ENCODE data around the gene CRYM. TPM values are rescaled to one million over a fixed set of nuclear protein-coding genes. Genes with fewer than 3 reads are reported as not detected.

Gene CRYM
- total RNA-seq, 2 experiments from 2014 or later, result not detected

DNA sequence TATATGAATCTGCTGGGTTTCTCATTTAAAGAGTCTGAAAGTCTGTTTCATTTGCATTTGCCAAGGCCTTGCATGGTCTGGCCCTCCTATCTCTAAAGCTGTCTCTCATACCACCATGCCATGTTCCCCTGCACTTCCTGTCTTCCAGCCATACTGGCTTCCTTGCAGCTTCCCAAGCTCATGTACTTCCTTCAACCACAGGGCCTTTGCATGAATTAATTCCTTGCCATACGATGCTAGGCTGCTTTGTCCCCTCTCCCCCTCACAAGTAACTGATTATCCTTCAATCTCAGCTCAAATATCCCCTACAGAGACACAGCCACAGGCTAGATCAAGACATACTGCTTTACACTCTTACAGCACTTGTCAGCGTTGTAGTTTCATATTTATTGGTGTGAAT lies 5.8 kb downstream of the CRYM start:
- ChIA-PET CTCF (no interaction called here), POLR2A (interaction anchor here (0.6 kb wide), 1 partner anchor 91 kb away, joined by 3 read pairs; no protein-coding TSS in a partner anchor)
- intact Hi-C loops (cut with micrococcal nuclease), result no loop called here
- H3K4me1 Mint-ChIP-seq (ENCODE audit: low read depth), result no peaks in the 10 kb centered on the region
- H3K27me3 Mint-ChIP-seq, result peaks cover 27% of the 10 kb centered on the region
- no peaks in the 10 kb centered on the region for H3K36me3 Mint-ChIP-seq (ENCODE audit: low read depth)
- no peak overlapping the region for H3K27ac Mint-ChIP-seq
- no peak overlapping the region for H3K4me3 Mint-ChIP-seq
- H3K9me3 Mint-ChIP-seq, result no peaks in the 10 kb centered on the region
- DNase-seq (no peak), ATAC-seq (no peak)
- TF ChIP-seq, protein P1, sequence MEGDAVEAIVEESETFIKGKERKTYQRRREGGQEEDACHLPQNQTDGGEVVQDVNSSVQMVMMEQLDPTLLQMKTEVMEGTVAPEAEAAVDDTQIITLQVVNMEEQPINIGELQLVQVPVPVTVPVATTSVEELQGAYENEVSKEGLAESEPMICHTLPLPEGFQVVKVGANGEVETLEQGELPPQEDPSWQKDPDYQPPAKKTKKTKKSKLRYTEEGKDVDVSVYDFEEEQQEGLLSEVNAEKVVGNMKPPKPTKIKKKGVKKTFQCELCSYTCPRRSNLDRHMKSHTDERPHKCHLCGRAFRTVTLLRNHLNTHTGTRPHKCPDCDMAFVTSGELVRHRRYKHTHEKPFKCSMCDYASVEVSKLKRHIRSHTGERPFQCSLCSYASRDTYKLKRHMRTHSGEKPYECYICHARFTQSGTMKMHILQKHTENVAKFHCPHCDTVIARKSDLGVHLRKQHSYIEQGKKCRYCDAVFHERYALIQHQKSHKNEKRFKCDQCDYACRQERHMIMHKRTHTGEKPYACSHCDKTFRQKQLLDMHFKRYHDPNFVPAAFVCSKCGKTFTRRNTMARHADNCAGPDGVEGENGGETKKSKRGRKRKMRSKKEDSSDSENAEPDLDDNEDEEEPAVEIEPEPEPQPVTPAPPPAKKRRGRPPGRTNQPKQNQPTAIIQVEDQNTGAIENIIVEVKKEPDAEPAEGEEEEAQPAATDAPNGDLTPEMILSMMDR (IDR thresholded peaks at IDR 0.05), result no peak

DNA sequence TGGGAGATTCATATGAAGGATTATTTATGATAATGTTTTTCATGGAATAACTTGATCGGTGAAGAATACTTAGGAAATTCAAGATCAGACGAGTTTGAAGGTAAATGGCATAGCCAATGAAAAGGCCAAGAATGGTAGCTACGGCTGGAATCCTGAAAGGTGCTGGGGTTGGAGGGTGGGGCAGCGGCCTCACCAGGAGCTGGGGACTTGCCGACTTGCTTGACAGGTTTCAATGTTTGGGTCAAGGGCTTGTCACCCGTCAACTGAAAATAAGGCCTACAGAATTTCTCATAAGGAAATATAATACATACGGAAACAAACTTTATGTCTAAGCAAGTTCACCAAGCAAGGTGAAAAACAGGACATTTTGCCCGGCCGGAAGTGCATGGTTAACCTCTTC lies 9.9 kb downstream of the CRYM start:
- ATAC-seq, result no peak
- Mint-ChIP-seq H3K27ac (no peak overlapping the region), H3K4me1 (ENCODE audit: low read depth) (no peaks in the 10 kb centered on the region), H3K36me3 (ENCODE audit: low read depth) (no peaks in the 10 kb centered on the region), H3K4me3 (no peak overlapping the region), H3K27me3 (peaks cover 6% of the 10 kb centered on the region), H3K9me3 (no peaks in the 10 kb centered on the region)
- DNase-seq, result no peak
- intact Hi-C loops (cut with micrococcal nuclease), result no loop called here
- CTCF ChIA-PET, result no interaction called here
- TF ChIP-seq, protein P1 (IDR thresholded peaks at IDR 0.05), result no peak
- POLR2A ChIA-PET, result no interaction called here

DNA sequence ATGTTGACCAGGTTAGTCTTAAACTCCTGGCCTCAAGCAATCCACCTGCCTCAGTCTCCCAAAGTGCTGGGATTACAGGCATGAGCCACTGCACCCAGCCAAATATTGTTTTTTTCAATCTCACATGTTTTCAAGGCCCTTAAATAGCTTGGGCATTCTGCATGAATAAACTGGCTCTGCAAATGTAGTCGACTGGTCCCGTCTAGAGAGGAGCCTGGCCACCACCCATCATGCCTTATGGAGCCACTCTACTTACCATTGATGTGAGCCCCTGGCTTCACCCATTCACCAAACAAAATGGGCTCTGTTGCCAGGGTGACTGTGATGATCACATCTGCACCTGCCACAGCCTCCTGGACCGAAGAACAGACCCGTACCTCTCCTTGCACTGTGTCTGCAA lies 10.8 kb downstream of the CRYM start:
- no peak for ATAC-seq
- H3K4me1 Mint-ChIP-seq (ENCODE audit: low read depth), result no peaks in the 10 kb centered on the region
- H3K4me3 Mint-ChIP-seq, result no peak overlapping the region
- intact Hi-C loops (cut with micrococcal nuclease), result no loop called here
- no peak for DNase-seq
- POLR2A ChIA-PET, result no interaction called here
- no peaks in the 10 kb centered on the region for H3K36me3 Mint-ChIP-seq (ENCODE audit: low read depth)
- peaks cover 2% of the 10 kb centered on the region for H3K27me3 Mint-ChIP-seq
- H3K9me3 Mint-ChIP-seq, result no peaks in the 10 kb centered on the region
- TF ChIP-seq, protein P1 (IDR thresholded peaks at IDR 0.05), result no peak
- H3K27ac Mint-ChIP-seq, result no peak overlapping the region
- CTCF ChIA-PET, result interaction anchor here (1.1 kb wide), 1 partner anchor 28 kb away, joined by 4 read pairs; no protein-coding TSS in a partner anchor

DNA sequence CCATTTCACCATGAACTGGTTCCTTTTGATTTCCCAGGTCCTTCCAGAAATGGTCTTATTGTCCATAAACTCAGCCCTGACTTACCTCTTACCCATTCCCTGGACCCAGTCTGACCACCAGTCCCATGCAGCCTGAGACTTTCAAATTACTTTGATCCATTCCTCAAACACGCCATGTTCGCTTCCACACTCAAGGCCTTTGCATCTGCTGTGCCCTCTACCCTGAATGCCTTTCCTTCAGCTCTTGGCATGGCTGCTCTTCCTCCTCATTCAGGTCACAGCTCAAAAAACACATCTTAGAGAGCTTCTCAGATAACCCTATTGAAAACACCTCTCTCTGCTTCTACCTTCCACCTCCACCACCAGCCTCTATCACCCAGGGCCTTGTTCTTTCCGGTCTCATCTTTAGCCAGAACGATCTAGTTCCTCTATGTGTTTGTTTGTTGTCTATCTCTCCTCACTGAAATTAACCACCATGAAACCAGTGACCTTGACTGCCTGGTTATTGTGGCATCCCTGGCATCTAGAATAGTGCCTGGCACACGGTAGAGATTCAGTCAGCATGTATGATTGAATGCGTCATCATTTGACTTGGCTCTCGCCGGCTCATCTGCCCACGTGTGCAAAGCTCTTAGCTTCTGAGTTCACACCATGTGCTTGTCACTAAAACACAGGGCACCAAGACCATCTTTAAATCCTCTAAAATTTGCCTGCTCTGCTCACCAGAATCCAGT lies 12.8 kb downstream of the CRYM start:
- POLR2A ChIA-PET, result no interaction called here
- ATAC-seq, result no peak

DNA sequence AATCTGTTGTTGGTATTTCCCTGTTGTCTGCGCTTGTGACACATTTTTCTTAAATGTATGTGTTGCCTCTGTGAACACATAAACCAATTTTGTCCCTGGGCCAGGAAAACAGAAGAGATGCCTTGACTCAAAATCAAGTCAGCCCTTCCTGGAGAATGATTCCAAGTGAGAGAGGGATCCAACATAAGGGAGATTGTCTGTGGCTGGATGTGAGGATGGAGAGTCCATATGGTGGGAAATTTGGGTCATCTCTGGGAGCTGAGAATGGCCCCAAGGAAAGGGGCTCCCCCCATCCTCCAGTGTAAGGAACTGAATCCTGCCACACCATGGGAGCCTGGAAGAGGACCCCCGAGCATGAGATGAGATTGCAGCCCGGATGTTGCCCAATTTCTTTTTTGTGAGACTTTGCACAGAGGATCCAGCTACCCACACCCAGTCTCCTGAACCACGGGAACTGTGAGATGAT lies 13.5 kb downstream of the CRYM start:
- DNase-seq (no peak), ATAC-seq (no peak)
- POLR2A ChIA-PET, result interaction anchor here (0.6 kb wide), 1 partner anchor 18 kb away, joined by 4 read pairs; no protein-coding TSS in a partner anchor
- intact Hi-C loops (cut with micrococcal nuclease), result no loop called here
- no peak overlapping the region for H3K27ac Mint-ChIP-seq
- TF ChIP-seq, protein P1 (IDR thresholded peaks at IDR 0.05), result no peak
- H3K36me3 Mint-ChIP-seq (ENCODE audit: low read depth), result no peaks in the 10 kb centered on the region
- CTCF ChIA-PET, result interaction anchor here (1.7 kb wide), 1 partner anchor 13 kb away, joined by 4 read pairs; the partner anchor contains the start of gene CRYM
- H3K9me3 Mint-ChIP-seq, result no peaks in the 10 kb centered on the region
- no peak overlapping the region for H3K4me3 Mint-ChIP-seq
- no peaks in the 10 kb centered on the region for H3K4me1 Mint-ChIP-seq (ENCODE audit: low read depth)
- H3K27me3 Mint-ChIP-seq, result peaks cover 4% of the 10 kb centered on the region

More for the DNA sequence above, 12.8 kb downstream of the CRYM start:
- Mint-ChIP-seq H3K9me3 (no peaks in the 10 kb centered on the region), H3K4me3 (no peak overlapping the region), H3K27ac (no peak overlapping the region), H3K36me3 (ENCODE audit: low read depth) (no peaks in the 10 kb centered on the region), H3K4me1 (ENCODE audit: low read depth) (no peaks in the 10 kb centered on the region), H3K27me3 (peaks cover 1% of the 10 kb centered on the region)
- intact Hi-C loops (cut with micrococcal nuclease), result no loop called here
- CTCF ChIA-PET, result interaction anchor here (1.7 kb wide), 1 partner anchor 13 kb away, joined by 4 read pairs; the partner anchor contains the start of gene CRYM
- TF ChIP-seq, protein P1 (IDR thresholded peaks at IDR 0.05), result no peak
- DNase-seq, result no peak
